WTC11 (cell line): ENCODE data around the gene KCNJ4. TPM values are rescaled to one million over a fixed set of nuclear protein-coding genes. Genes with fewer than 3 reads are reported as not detected.

ENCODE experiments used
- ATAC-seq: fragments of 200-7000 bp; cut with Tn5 transposase; 2 replicates; pipeline ENCODE4 v1.10.0; 2021; ENCODE audit warnings: mild to moderate bottlenecking, moderate library complexity
- CTCF ChIA-PET: fragments of 300-600 bp; sonication (Branson Sonifier 250); formaldehyde crosslinking; loops from one replicate; lab custom pipeline; 2021; ENCODE audit warnings: antibody characterized with exemption; lab: Charles Lee
- POLR2A ChIA-PET: fragments of 350-600 bp; sonication (Branson Sonifier 250); formaldehyde crosslinking; loops from one replicate; lab custom pipeline; 2021; ENCODE audit warnings: antibody characterized with exemption; lab: Charles Lee
- DNase-seq: peaks from one replicate; pipeline ENCODE4 v3.0.0; 2021; ENCODE audit warnings: low spot score
- H3K27ac Mint-ChIP-seq: 2 replicates; pipeline ENCODE4 v1.8.0; 2021; ENCODE audit warnings: mixed read lengths
- H3K27me3 Mint-ChIP-seq: 2 replicates; pipeline ENCODE4 v1.8.0; 2021; ENCODE audit warnings: low read depth, mild to moderate bottlenecking, moderate library complexity, mixed read lengths
- H3K36me3 Mint-ChIP-seq: 2 replicates; pipeline ENCODE4 v1.8.0; 2021; ENCODE audit warnings: mixed read lengths
- H3K4me1 Mint-ChIP-seq: 2 replicates; pipeline ENCODE4 v1.8.0; 2022; ENCODE audit warnings: mixed read lengths
- H3K4me3 Mint-ChIP-seq: 2 replicates; pipeline ENCODE4 v1.8.0; 2021; ENCODE audit warnings: mild to moderate bottlenecking, moderate library complexity, mixed read lengths
- H3K9me3 Mint-ChIP-seq: 2 replicates; pipeline ENCODE4 v1.8.0; 2021; ENCODE audit warnings: mixed read lengths
- ATF2 ChIP-seq: sonication (generic); formaldehyde crosslinking; IDR thresholded peaks from 2 replicates; pipeline ENCODE4 v1.8.1; 2022; ENCODE audit warnings: low read depth, missing genetic modification reagents, borderline replicate concordance
- ATF3 ChIP-seq: sonication (generic); formaldehyde crosslinking; conservative IDR thresholded peaks from 2 replicates; pipeline ENCODE4 v1.8.1; 2022; ENCODE audit warnings: mild to moderate bottlenecking, missing genetic modification reagents
- ATF6 ChIP-seq: sonication (generic); formaldehyde crosslinking; IDR thresholded peaks from 2 replicates; pipeline ENCODE4 v1.8.1; 2023; ENCODE audit warnings: mild to moderate bottlenecking, missing genetic modification reagents
- E2F1 ChIP-seq: sonication (generic); formaldehyde crosslinking; IDR thresholded peaks from 2 replicates; pipeline ENCODE4 v1.8.0; 2022; ENCODE audit warnings: mild to moderate bottlenecking, missing genetic modification reagents
- EMX1 ChIP-seq: fragments of 250-450 bp; sonication (Bioruptor Pico); IDR thresholded peaks from 2 replicates; pipeline ENCODE4 v1.8.0; 2021; ENCODE audit warnings: mild to moderate bottlenecking
- ETV6 ChIP-seq: sonication (generic); formaldehyde crosslinking; IDR thresholded peaks from 2 replicates; pipeline ENCODE4 v1.8.1; 2022; ENCODE audit warnings: mild to moderate bottlenecking, missing genetic modification reagents
- FOXJ3 ChIP-seq: sonication (generic); formaldehyde crosslinking; IDR thresholded peaks from 2 replicates; pipeline ENCODE4 v1.9.0; 2021; ENCODE audit warnings: missing genetic modification reagents, mild to moderate bottlenecking, borderline replicate concordance
- GRHL2 ChIP-seq: fragments of 250-450 bp; sonication (Bioruptor Pico); IDR thresholded peaks from 2 replicates; pipeline ENCODE4 v1.8.0; 2022; ENCODE audit warnings: mild to moderate bottlenecking, moderate library complexity; ENCODE audit not compliant: insufficient replicate concordance, severe bottlenecking
- NFATC4 ChIP-seq: fragments of 250-450 bp; sonication (Bioruptor Pico); IDR thresholded peaks from 2 replicates; pipeline ENCODE4 v1.9.0; 2021; ENCODE audit warnings: mild to moderate bottlenecking
- NFE2L1 ChIP-seq: sonication (generic); formaldehyde crosslinking; IDR thresholded peaks from 2 replicates; pipeline ENCODE4 v1.8.1; 2023; ENCODE audit warnings: missing genetic modification reagents
- NFYB ChIP-seq: sonication (generic); formaldehyde crosslinking; conservative IDR thresholded peaks from 2 replicates; pipeline ENCODE4 v1.8.0; 2022; ENCODE audit warnings: low read depth, missing genetic modification reagents
- NR2C2 ChIP-seq: sonication (generic); formaldehyde crosslinking; IDR thresholded peaks from 2 replicates; pipeline ENCODE4 v1.8.0; 2022; ENCODE audit warnings: mild to moderate bottlenecking, missing genetic modification reagents
- NR3C1 ChIP-seq: sonication (generic); formaldehyde crosslinking; conservative IDR thresholded peaks from 2 replicates; pipeline ENCODE4 v1.8.1; 2023; ENCODE audit warnings: low read depth, mild to moderate bottlenecking, missing genetic modification reagents
- PRRX2 ChIP-seq: fragments of 250-450 bp; sonication (Bioruptor Pico); IDR thresholded peaks from 2 replicates; pipeline ENCODE4 v1.8.0; 2021; ENCODE audit warnings: mild to moderate bottlenecking
- STAT6 ChIP-seq: sonication (generic); formaldehyde crosslinking; conservative IDR thresholded peaks from 2 replicates; pipeline ENCODE4 v1.8.1; 2023; ENCODE audit warnings: mild to moderate bottlenecking, low read depth, missing genetic modification reagents, moderate library complexity
- TEAD4 ChIP-seq: sonication (generic); formaldehyde crosslinking; IDR thresholded peaks from 2 replicates; pipeline ENCODE4 v1.8.0; 2022; ENCODE audit warnings: mild to moderate bottlenecking, missing genetic modification reagents
- ZNF138 ChIP-seq: sonication (generic); formaldehyde crosslinking; conservative IDR thresholded peaks from 2 replicates; pipeline ENCODE4 v1.8.1; 2022; ENCODE audit warnings: mild to moderate bottlenecking, moderate library complexity, missing genetic modification reagents
- ZNF232 ChIP-seq: sonication (generic); formaldehyde crosslinking; IDR thresholded peaks from 2 replicates; pipeline ENCODE4 v1.8.0; 2022; ENCODE audit warnings: mild to moderate bottlenecking, missing genetic modification reagents
- ZNF263 ChIP-seq: sonication (generic); formaldehyde crosslinking; IDR thresholded peaks from 2 replicates; pipeline ENCODE4 v1.8.1; 2022; ENCODE audit warnings: low read depth, mild to moderate bottlenecking, moderate library complexity, missing genetic modification reagents
- ZNF423 ChIP-seq: fragments of 250-450 bp; sonication (Bioruptor Pico); IDR thresholded peaks from 2 replicates; pipeline ENCODE4 v2.1.2; 2022; ENCODE audit warnings: mild to moderate bottlenecking, moderate library complexity
- ZNF671 ChIP-seq: fragments of 250-450 bp; sonication (Bioruptor Pico); IDR thresholded peaks from 2 replicates; pipeline ENCODE4 v1.8.0; 2021; ENCODE audit warnings: mild to moderate bottlenecking
- total RNA-seq: library from RNA; stranded (reverse); gene quantifications from 3 replicates; pipeline ENCODE4 v1.2.3, GENCODE V29; 2021
- TF ChIP-seq, protein P1 (sequence below): fragments of 200-600 bp; IDR thresholded peaks from 2 replicates; pipeline ENCODE4 v1.8.0; 2022; ENCODE audit warnings: antibody characterized with exemption
- TF ChIP-seq, protein P2 (sequence below): sonication (generic); formaldehyde crosslinking; IDR thresholded peaks from 2 replicates; pipeline ENCODE4 v1.8.1; 2023; ENCODE audit warnings: mild to moderate bottlenecking, missing genetic modification reagents, moderate library complexity

Gene KCNJ4
- total RNA-seq, 1 experiment from 2014 or later = 3.1 TPM

GRCh38 chr22:38491707-38492348, 36.8 kb upstream of the KCNJ4 start:
- ATAC-seq = no peak
- TF ChIP-seq, protein P1, sequence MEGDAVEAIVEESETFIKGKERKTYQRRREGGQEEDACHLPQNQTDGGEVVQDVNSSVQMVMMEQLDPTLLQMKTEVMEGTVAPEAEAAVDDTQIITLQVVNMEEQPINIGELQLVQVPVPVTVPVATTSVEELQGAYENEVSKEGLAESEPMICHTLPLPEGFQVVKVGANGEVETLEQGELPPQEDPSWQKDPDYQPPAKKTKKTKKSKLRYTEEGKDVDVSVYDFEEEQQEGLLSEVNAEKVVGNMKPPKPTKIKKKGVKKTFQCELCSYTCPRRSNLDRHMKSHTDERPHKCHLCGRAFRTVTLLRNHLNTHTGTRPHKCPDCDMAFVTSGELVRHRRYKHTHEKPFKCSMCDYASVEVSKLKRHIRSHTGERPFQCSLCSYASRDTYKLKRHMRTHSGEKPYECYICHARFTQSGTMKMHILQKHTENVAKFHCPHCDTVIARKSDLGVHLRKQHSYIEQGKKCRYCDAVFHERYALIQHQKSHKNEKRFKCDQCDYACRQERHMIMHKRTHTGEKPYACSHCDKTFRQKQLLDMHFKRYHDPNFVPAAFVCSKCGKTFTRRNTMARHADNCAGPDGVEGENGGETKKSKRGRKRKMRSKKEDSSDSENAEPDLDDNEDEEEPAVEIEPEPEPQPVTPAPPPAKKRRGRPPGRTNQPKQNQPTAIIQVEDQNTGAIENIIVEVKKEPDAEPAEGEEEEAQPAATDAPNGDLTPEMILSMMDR = no peak
- TF ChIP-seq ZNF138 (CRISPR knock-in tag) (no peak), FOXJ3 (CRISPR knock-in tag) (no peak), ZNF232 (CRISPR knock-in tag) (no peak), TEAD4 (no peak), ATF6 (CRISPR knock-in tag) (no peak), NR3C1 (CRISPR knock-in tag) (no peak), NR2C2 (CRISPR knock-in tag) (no peak), PRRX2 (CRISPR knock-in tag) (no peak), ETV6 (CRISPR knock-in tag) (no peak)
- peak overlapping the region; percentile 60; the same call in 1 of the 2 replicates for H3K27ac Mint-ChIP-seq
- no peak overlapping the region for H3K4me3 Mint-ChIP-seq
- no peaks in the 10 kb centered on the region for H3K9me3 Mint-ChIP-seq
- ChIA-PET CTCF (no interaction called here), POLR2A (no interaction called here)
- H3K27me3 Mint-ChIP-seq = no peaks in the 10 kb centered on the region
- no peak for DNase-seq
- peaks cover 36% of the 10 kb centered on the region for H3K4me1 Mint-ChIP-seq
- peaks cover 93% of the 10 kb centered on the region for H3K36me3 Mint-ChIP-seq

- no peak for DNase-seq
- ATAC-seq = no peak
- CTCF ChIA-PET = no interaction called here
- Mint-ChIP-seq H3K9me3 (no peaks in the 10 kb centered on the region), H3K27ac (peak overlapping the region; percentile 91), H3K27me3 (no peaks in the 10 kb centered on the region), H3K36me3 (peaks cover 93% of the 10 kb centered on the region), H3K4me3 (no peak overlapping the region), H3K4me1 (peaks cover 40% of the 10 kb centered on the region)
- TF ChIP-seq ZNF232 (CRISPR knock-in tag) (no peak), NFYB (CRISPR knock-in tag) (no peak), E2F1 (no peak), ATF2 (CRISPR knock-in tag) (no peak), EMX1 (CRISPR knock-in tag) (no peak), ZNF423 (CRISPR knock-in tag) (no peak), GRHL2 (no peak), ZNF263 (CRISPR knock-in tag) (no peak), ZNF671 (CRISPR knock-in tag) (no peak), NFE2L1 (CRISPR knock-in tag) (no peak), ATF3 (CRISPR knock-in tag) (no peak), STAT6 (no peak), NFATC4 (CRISPR knock-in tag) (no peak)
- TF ChIP-seq, protein P2, sequence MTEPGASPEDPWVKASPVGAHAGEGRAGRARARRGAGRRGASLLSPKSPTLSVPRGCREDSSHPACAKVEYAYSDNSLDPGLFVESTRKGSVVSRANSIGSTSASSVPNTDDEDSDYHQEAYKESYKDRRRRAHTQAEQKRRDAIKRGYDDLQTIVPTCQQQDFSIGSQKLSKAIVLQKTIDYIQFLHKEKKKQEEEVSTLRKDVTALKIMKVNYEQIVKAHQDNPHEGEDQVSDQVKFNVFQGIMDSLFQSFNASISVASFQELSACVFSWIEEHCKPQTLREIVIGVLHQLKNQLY (CRISPR knock-in tag) = no peak
- POLR2A ChIA-PET = no interaction called here
Measured at GRCh38 chr22:38490915-38491314, 35.9 kb upstream of the KCNJ4 start.
